ENCODE measurements around the gene XPNPEP2.

XPNPEP2 gene

DNA sequence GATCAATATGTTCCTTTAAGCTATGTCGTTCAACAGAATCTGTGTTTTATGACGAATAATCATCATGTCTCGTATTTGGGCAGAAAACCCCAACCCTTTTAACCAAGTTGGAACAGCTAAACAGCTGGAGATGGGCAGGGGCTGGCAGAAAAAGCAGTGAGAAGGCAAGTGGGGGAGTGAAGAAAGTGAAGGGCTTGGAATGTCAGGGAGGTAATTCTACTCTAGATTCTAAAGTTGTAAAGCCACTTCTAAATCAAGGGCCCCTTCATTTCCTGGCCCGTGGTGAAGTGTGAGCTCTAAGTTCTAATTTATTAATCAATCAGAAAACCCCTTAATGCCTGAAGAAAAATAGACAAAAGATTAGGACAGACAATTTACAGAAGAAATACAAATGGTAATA is 61.4 kb downstream of the XPNPEP2 start:
- FAIRE-seq, result no peak

DNA sequence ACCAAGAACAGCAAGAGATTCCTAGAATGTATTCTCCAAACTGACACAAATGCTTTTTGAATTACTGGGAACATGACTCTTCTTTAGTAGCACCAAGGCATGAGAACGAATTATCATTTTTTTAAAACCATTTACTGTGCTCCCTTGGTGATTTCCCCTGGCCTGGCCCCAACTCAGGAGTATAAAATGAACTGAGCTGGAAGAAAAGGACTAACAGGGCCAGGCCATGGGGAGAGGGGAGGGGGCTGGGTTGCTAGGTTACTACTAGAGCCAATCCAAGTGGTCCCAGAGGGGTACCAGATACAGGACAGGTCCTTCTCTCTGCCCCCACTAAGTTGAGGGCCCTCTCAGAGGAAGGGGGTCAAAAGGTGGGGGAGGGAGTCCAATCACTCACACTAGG is 64.1 kb downstream of the XPNPEP2 start:
- no peak for FAIRE-seq

DNA sequence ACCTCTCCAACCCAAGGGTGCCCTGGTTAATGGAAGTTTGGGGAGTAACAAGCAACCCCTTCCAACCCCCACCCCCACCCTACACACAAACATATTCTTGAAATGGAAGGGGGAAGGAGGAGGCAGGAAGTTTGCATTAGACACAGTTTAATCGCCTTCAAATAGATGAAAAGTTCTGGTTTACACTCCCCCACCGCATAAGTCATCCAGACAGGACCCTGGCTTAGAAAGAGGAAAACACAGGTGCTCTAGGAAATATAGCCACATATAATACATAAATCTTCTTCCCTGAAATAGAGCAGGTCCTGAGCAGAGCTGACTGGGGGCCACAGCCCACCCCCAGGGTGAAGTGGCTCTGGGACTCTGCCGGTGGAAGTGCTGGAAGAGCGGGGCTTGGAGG is 66.0 kb downstream of the XPNPEP2 start:
- no peak for FAIRE-seq

DNA sequence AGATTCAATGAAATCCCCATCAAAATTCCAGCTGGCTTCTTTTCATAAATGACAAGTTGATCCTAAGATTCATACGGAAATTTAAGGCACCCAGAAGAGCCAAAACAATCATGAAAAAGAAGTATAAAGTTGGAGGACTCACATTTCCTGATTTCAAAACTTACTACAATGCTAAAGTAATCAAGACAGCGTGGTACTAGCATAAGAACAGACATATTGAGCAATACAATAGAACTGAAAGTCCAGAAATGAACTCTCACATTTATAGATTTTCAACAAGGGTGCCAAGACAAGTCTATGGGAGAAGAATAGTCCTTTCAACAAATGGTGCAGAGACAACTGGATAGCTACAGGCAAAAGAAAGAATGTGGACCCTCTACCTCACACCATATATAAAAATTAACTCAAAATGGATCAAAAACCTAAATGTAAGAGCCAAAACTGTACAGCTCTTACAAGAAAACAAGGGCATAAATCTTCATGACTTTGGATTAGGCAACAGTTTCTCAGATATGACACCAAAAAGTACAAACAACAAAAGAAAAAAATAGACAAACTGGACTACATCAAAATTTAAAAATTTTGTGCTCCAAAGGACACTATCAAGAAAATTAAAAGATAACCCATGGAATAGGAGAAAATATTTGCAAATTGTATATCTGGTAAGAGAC is 69.5 kb downstream of the XPNPEP2 start:
- FAIRE-seq, result no peak

DNA sequence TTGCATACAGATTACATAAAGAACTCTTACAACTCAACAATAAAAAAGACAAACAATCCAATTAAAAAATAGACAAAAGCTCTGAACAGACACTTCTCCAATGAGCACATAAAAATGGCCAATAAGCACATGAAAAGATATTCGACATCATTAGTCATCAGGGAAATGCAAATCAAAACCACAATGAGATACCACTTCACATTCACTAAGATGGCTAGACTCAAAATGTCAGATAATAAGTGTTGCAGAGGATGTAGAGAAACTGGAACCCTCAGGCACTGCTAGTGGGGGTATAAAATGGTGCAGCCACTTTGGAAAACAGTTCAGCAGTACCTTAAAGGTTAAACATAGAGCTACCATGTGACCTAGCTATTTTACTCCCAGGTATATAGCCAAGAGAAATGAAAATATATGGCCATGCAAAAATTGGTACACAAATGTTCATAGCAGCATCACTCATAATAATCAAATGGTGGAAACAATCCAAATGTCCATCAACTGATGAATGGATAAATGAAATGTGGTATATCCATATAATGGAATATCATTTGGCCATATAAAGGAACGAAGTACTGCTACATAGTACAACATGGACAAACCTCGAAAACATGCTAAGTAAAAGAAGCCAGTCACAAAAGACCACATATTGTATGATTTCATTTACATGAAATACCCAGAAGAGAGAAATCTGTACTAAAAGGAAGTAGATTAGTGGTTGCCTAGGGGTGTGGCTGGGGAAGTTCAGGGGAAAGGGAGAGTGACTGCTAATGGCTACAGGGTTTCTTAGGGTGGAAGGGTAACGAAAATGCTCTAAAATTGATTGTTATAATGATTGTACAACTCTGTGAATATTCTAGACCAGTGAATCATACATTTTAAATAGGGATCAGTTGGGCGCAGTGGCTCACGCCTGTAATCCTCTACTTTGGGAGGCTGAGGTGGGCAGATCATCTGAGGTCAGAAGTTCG is 70.3 kb downstream of the XPNPEP2 start:
- no peak for FAIRE-seq

DNA sequence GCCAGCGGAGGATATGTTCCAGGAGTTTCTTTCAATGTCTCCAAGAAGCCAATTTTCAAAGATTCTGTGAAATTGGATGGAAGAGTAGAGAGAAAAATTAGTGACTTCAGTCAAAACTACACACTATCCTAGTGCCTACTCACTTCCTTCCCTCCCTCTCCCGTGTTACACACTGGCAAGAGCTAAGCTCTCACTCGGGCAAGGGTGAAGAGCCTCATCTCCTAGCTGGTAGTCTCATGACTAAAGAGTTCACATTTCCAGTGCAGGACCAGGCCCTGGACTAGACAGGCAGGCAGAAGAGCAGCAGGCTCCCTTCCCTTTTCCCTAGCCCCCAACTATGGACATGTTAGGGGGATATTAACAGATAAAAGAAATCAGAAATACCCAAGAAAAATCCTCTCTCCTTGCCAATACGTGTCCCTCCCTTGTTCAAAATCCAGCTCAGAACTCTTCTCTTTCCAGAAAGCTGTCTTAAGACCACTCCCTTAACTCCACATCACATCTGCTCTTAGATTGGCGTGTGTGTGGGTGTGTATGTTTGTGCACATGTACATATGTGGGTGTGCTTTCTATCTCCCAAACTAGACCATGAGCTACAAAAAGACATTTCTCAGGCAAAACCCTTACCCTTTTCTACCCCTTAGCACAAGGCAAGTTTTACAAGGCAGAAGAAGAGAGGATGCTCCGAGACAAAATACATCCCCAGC is 75.0 kb downstream of the XPNPEP2 start:
- FAIRE-seq, result no peak

DNA sequence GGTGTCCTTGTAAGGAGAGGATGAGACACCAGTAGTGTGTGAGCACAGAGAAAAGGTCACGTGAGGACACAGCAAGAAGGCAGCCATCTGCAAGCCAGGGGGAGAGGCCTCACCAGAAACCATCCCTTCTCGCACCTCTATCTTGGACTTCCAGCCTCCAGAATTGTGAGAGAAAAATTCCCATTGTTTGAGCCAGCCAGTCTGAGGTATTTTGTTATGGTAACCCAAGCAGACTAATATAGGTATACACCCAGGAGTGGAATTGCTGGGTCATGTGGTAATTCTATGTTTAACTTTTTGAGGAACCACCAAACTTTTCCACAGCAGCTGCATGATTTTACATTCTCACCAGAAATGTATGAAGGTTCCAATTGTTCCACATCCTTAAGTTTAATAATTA is 79.3 kb downstream of the XPNPEP2 start:
- FAIRE-seq, result no peak

Data from TTC549 (cell line).